NCI-H460 (cell line): ENCODE results near the gene FUT6. TPM values are rescaled to one million over a fixed set of nuclear protein-coding genes. Genes with fewer than 3 reads are reported as not detected.
"Not testable (repeated sequence)": the region's sequence is repeated elsewhere in the genome, so short reads cannot be mapped to it uniquely, and the experiment has no call there.

Experiments used
- DNase-seq: peaks from one replicate; pipeline ENCODE4 v3.0.0-alpha.2; 2016; ENCODE audit warnings: low read depth; ENCODE audit errors: extremely low read depth
- total RNA-seq: library from RNA; depleted of rRNA; stranded (reverse); fragments of >200 nt; shearing (Covaris generic); gene quantifications from 2 replicates; pipeline ENCODE4 v1.2.3, GENCODE V29; 2014; rRNA removed

The FUT6 gene
- total RNA-seq, 1 experiment from 2014 or later = not detected

GRCh38 chr19:5788422-5788821 lies 51.1 kb downstream of the FUT6 start:
- no peak for DNase-seq

- no peak for DNase-seq
Observed at GRCh38 chr19:5787409-5788182, 51.9 kb downstream of the FUT6 start.

GRCh38 chr19:5786593-5787408 lies 52.7 kb downstream of the FUT6 start:
- DNase-seq = no peak

GRCh38 chr19:5785423-5785822 lies 54.1 kb downstream of the FUT6 start:
- no peak for DNase-seq

- no peak for DNase-seq
Observed at GRCh38 chr19:5784581-5785147, 54.8 kb downstream of the FUT6 start, which contains the start of gene PRR22. Gene PRR22, minus strand, starts transcription at chr19:5784746. Its CDS starts 86 bp downstream, at chr19:5784660.

GRCh38 chr19:5782945-5783919 lies 56.3 kb downstream of the FUT6 start:
- no peak for DNase-seq

- no peak for DNase-seq
Observed at GRCh38 chr19:5782322-5782721, 57.2 kb downstream of the FUT6 start.

GRCh38 chr19:5780916-5781315 lies 58.6 kb downstream of the FUT6 start:
- DNase-seq = not testable (repeated sequence)

Other genes starting within 250 kb of the FUT6 start
- 12.8 and 16.8 TPM in 2 replicates for gene SAFB2, start 216.9 kb downstream of the FUT6 start, total RNA-seq
- 22.2 and 25.0 TPM in 2 replicates for gene SAFB, start 216.6 kb downstream of the FUT6 start, total RNA-seq
- gene MICOS13, start 159.2 kb downstream of the FUT6 start, total RNA-seq = 31.4 and 35.8 TPM in 2 replicates
- gene HSD11B1L, start 158.7 kb downstream of the FUT6 start, total RNA-seq = 2.3 and 3.5 TPM in 2 replicates
- 867 and 1,017 TPM in 2 replicates for gene RPL36, start 149.4 kb downstream of the FUT6 start, total RNA-seq
- 134 and 151 TPM in 2 replicates for gene LONP1, start 119.6 kb downstream of the FUT6 start, total RNA-seq
- gene CATSPERD, start 119.1 kb downstream of the FUT6 start, total RNA-seq = not detected in 2 replicates
- gene PRR22, start 55.0 kb downstream of the FUT6 start, total RNA-seq = 1.2 and 1.3 TPM in 2 replicates
- gene DUS3L, start 48.5 kb downstream of the FUT6 start, total RNA-seq = 36.4 and 39.9 TPM in 2 replicates
- 0.32 and 1.0 TPM in 2 replicates for gene NRTN, start 34.6 kb downstream of the FUT6 start, total RNA-seq
- gene FUT3, start 11.7 kb upstream of the FUT6 start, total RNA-seq = not detected in 2 replicates
- not detected in 2 replicates for gene FUT5, start 30.8 kb upstream of the FUT6 start, total RNA-seq
- gene NDUFA11, start 64.1 kb upstream of the FUT6 start, total RNA-seq = 103 and 146 TPM in 2 replicates
- gene VMAC, start 65.2 kb upstream of the FUT6 start, total RNA-seq = 2.7 and 3.7 TPM in 2 replicates
- 2.1 and 2.9 TPM in 2 replicates for gene CAPS, start 74.6 kb upstream of the FUT6 start, total RNA-seq
- 31.2 and 32.5 TPM in 2 replicates for gene RANBP3, start 138.4 kb upstream of the FUT6 start, total RNA-seq